Gastroesophageal sphincter (tissue), 4 donors: Measurements from ENCODE around the gene ALOX5AP. TPM values are rescaled to one million over a fixed set of nuclear protein-coding genes. Genes with fewer than 3 reads are reported as not detected.

Experiments used
- ATAC-seq: fragments of 150-250 bp; one replicate; pipeline ENCODE4 v1.9.1; 2016; ENCODE audit warnings: mild to moderate bottlenecking, moderate library complexity
- H3K27ac ChIP-seq, 4 donors: fragments of 200-600 bp; sonication (generic) in 3 of 4; 1 replicate in 3 of 4; 2 replicates in 1 of 4; pipeline ENCODE4 v1.5.1; 2016 to 2019
- H3K27me3 ChIP-seq: fragments of 200-600 bp; sonication (generic); one replicate; pipeline ENCODE4 v1.5.1; 2019
- H3K36me3 ChIP-seq, 2 donors: fragments of 200-600 bp; sonication (generic); one replicate each; pipeline ENCODE4 v1.5.1; 2019; ENCODE audit warnings: control low read depth in 1 of 2
- H3K4me1 ChIP-seq, 3 donors: fragments of 200-600 bp; sonication (generic); 1 replicate in 2 of 3; 2 replicates in 1 of 3; pipeline ENCODE4 v1.5.1; 2016 to 2019; ENCODE audit warnings: control low read depth in 2 of 3
- H3K4me3 ChIP-seq, 2 donors: fragments of 200-600 bp; sonication (generic); one replicate each; pipeline ENCODE4 v1.5.1; 2019; ENCODE audit warnings: mild to moderate bottlenecking in 1 of 2, moderate library complexity in 1 of 2
- H3K9me3 ChIP-seq, 3 donors: fragments of 200-600 bp; sonication (generic); one replicate each; pipeline ENCODE4 v1.5.1; 2017 to 2019; ENCODE audit warnings: control low read depth in 2 of 3
- EP300 ChIP-seq: sonication (generic); formaldehyde crosslinking; IDR thresholded peaks from one replicate; pipeline ENCODE4 v1.6.1; 2017; ENCODE audit warnings: antibody characterized with exemption, mild to moderate bottlenecking
- POLR2A ChIP-seq, 2 donors: fragments of 450-650 bp; IDR thresholded peaks; one replicate each; pipeline ENCODE4 v1.6.1; 2017; ENCODE audit warnings: antibody characterized with exemption in 2 of 2, mild to moderate bottlenecking in 2 of 2, moderate library complexity in 1 of 2
- POLR2AphosphoS5 ChIP-seq: sonication (generic); formaldehyde crosslinking; IDR thresholded peaks from one replicate; pipeline ENCODE4 v1.6.1; 2017; ENCODE audit warnings: antibody characterized with exemption
- WGBS, 2 donors: methylation state at CpG; one replicate each; pipeline ENCODE4 v1.1.5; 2018; ENCODE audit warnings: low coverage in 1 of 2; 5-methylcytosine and 5-hydroxymethylcytosine counted together
- total RNA-seq, 4 donors: library from RNA; depleted of rRNA; stranded (reverse); fragments of >200 nt; gene quantifications; one replicate each; pipeline ENCODE4 v1.1.0, GENCODE V29; 2016
- TF ChIP-seq, protein P1 (sequence below), 4 experiments: fragments of 200-600 bp in 2 of 4; fragments of 450-650 bp in 2 of 4; sonication (generic) in 1 of 4; IDR thresholded peaks; one replicate each; pipeline ENCODE4 v1.5.1; 2017 to 2019; ENCODE audit warnings: antibody characterized with exemption in 4 of 4, mild to moderate bottlenecking in 2 of 4, moderate library complexity in 2 of 4

ALOX5AP gene
- total RNA-seq, 4 donors from 2014 or later, result 5.6 to 34.7 (median 19.7) TPM

DNA sequence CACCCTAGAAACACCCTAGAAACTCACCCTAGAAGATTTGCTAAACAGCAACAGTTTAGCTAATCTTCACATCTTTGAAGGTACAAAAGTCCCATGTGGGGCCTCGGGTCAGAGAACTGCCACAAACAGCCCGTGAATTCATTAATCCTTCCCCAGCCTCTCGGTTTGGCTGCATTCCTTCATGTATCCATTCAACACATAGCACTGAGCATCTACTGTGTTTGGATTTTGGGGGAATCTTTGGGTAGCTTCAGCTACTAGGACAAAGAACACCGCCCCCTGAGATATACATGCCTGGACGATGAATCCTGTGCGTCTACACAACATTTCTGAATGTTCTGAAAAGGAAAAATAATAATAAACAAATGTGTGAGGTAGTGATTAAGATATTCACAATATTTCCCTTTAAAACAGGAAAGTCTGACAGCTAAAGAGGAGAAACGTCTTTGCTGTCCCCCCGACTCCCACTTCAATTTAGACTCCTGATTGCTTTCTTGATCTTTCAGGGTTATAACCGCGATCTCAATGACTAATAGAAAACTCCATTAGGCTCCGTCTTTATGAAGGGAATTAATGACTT lies 63.5 kb downstream of the ALOX5AP start:
- Histone ChIP-seq H3K36me3 (no peaks in the 10 kb centered on the region), H3K9me3 (no peaks in the 10 kb centered on the region), H3K4me1 (peaks cover 0 to 29% (median 14%) of the 10 kb centered on the region in 3 donors), H3K27ac (peak overlapping the region in 1 of 4 donors; percentile 35), H3K4me3 (no peak overlapping the region), H3K27me3 (no peaks in the 10 kb centered on the region)
- 62 to 84% methylated on average over 5 to 10 of the region's 11 CpGs for WGBS, 2 donors
- no peak for ATAC-seq
- TF ChIP-seq POLR2AphosphoS5 (no peak), EP300 (no peak), POLR2A (IDR thresholded peaks at IDR 0.05) (no peak)
- TF ChIP-seq, protein P1, sequence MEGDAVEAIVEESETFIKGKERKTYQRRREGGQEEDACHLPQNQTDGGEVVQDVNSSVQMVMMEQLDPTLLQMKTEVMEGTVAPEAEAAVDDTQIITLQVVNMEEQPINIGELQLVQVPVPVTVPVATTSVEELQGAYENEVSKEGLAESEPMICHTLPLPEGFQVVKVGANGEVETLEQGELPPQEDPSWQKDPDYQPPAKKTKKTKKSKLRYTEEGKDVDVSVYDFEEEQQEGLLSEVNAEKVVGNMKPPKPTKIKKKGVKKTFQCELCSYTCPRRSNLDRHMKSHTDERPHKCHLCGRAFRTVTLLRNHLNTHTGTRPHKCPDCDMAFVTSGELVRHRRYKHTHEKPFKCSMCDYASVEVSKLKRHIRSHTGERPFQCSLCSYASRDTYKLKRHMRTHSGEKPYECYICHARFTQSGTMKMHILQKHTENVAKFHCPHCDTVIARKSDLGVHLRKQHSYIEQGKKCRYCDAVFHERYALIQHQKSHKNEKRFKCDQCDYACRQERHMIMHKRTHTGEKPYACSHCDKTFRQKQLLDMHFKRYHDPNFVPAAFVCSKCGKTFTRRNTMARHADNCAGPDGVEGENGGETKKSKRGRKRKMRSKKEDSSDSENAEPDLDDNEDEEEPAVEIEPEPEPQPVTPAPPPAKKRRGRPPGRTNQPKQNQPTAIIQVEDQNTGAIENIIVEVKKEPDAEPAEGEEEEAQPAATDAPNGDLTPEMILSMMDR (IDR thresholded peaks at IDR 0.05), result no peak

GRCh38 chr13:30799356-30799824 lies 64.0 kb downstream of the ALOX5AP start:
- Histone ChIP-seq H3K36me3 (no peaks in the 10 kb centered on the region), H3K27me3 (no peaks in the 10 kb centered on the region), H3K4me1 (peaks cover 0 to 34% (median 14%) of the 10 kb centered on the region in 3 donors), H3K4me3 (no peak overlapping the region), H3K9me3 (no peaks in the 10 kb centered on the region), H3K27ac (peak overlapping the region in 1 of 4 donors; percentile 35)
- TF ChIP-seq POLR2A (IDR thresholded peaks at IDR 0.05) (no peak), EP300 (no peak), POLR2AphosphoS5 (no peak)
- TF ChIP-seq, protein P1 (IDR thresholded peaks at IDR 0.05), result no peak
- no peak for ATAC-seq
- WGBS, 2 donors, result 55 to 83% methylated on average over 2 to 4 of the region's 12 CpGs

- no peak for ATAC-seq
- Histone ChIP-seq H3K4me1 (peaks cover 0 to 41% (median 14%) of the 10 kb centered on the region in 3 donors), H3K36me3 (no peaks in the 10 kb centered on the region), H3K4me3 (no peak overlapping the region), H3K9me3 (no peaks in the 10 kb centered on the region), H3K27ac (peak overlapping the region in 1 of 4 donors; percentile 27), H3K27me3 (no peaks in the 10 kb centered on the region)
- 75 to 90% methylated on average over 2 of the region's 2 CpGs for WGBS, 2 donors
- TF ChIP-seq EP300 (no peak), POLR2A (IDR thresholded peaks at IDR 0.05) (no peak), POLR2AphosphoS5 (no peak)
- TF ChIP-seq, protein P1 (IDR thresholded peaks at IDR 0.05), result no peak
Measured at GRCh38 chr13:30800107-30800506, 64.8 kb downstream of the ALOX5AP start.

- 37 to 68% methylated on average over 3 to 5 of the region's 5 CpGs for WGBS, 2 donors
- Histone ChIP-seq H3K27ac (peak overlapping the region in 3 of 4 donors; percentile 56 to 78 (median 61)), H3K36me3 (no peaks in the 10 kb centered on the region), H3K4me1 (peaks cover 0 to 42% (median 7%) of the 10 kb centered on the region in 3 donors), H3K27me3 (no peaks in the 10 kb centered on the region), H3K4me3 (no peak overlapping the region), H3K9me3 (no peaks in the 10 kb centered on the region)
- TF ChIP-seq, protein P1 (IDR thresholded peaks at IDR 0.05), result no peak
- TF ChIP-seq POLR2AphosphoS5 (no peak), EP300 (no peak), POLR2A (IDR thresholded peaks at IDR 0.05) (no peak)
- no peak for ATAC-seq
Measured at GRCh38 chr13:30802501-30802900, 67.2 kb downstream of the ALOX5AP start.

GRCh38 chr13:30802953-30803478 lies 67.7 kb downstream of the ALOX5AP start:
- 47% methylated on average over 9 of the region's 32 CpGs; no CpG with 5 or more reads in 1 of the 2 donors for WGBS, 2 donors
- no peaks in the 10 kb centered on the region for H3K27me3 ChIP-seq
- TF ChIP-seq, protein P1 (IDR thresholded peaks at IDR 0.05), result peak; percentile 93 to 98 (median 95)
- TF ChIP-seq POLR2A (IDR thresholded peaks at IDR 0.05) (no peak), POLR2AphosphoS5 (peak; percentile 74), EP300 (no peak)
- H3K36me3 ChIP-seq, result no peaks in the 10 kb centered on the region
- H3K27ac ChIP-seq, result peak overlapping the region; percentile 56 to 78 (median 61)
- ATAC-seq, result peak; percentile 91
- H3K9me3 ChIP-seq, result no peaks in the 10 kb centered on the region
- peak overlapping the region; percentile 44 to 60 for H3K4me3 ChIP-seq
- H3K4me1 ChIP-seq, result peaks cover 0 to 43% (median 7%) of the 10 kb centered on the region in 3 donors
